NCI-H526 treated with DMSO at 0.1 percent for 48 hours (cell line): Measurements from ENCODE around the gene MKKS.
A peak's percentile ranks its signal among the peaks of the same experiment; 100 is the strongest.
"Not testable (repeated sequence)": the region's sequence is repeated elsewhere in the genome, so short reads cannot be mapped to it uniquely, and the experiment has no call there.

ENCODE experiments used
- DNase-seq: peaks from one replicate; lab custom pipeline; 2025; lab: John Stamatoyannopoulos, UW

The MKKS gene

GRCh38 chr20:10412591-10413408 is 21.2 kb downstream of the MKKS start:
- no peak for DNase-seq

- no peak for DNase-seq
Observed at GRCh38 chr20:10411673-10412072, 22.3 kb downstream of the MKKS start.

- no peak for DNase-seq
Observed at GRCh38 chr20:10408108-10408813, 25.8 kb downstream of the MKKS start.

- no peak for DNase-seq
Observed at GRCh38 chr20:10404959-10405530, 29.0 kb downstream of the MKKS start.

GRCh38 chr20:10404023-10404628 is 29.9 kb downstream of the MKKS start:
- peak; percentile 15 for DNase-seq

- DNase-seq = no peak
Observed at GRCh38 chr20:10402938-10403608, 30.9 kb downstream of the MKKS start.

GRCh38 chr20:10398834-10399369 is 35.1 kb downstream of the MKKS start:
- DNase-seq = no peak

GRCh38 chr20:10394752-10395151 is 39.3 kb downstream of the MKKS start:
- DNase-seq = not testable (repeated sequence)

GRCh38 chr20:10390709-10391108 is 43.3 kb downstream of the MKKS start:
- no peak for DNase-seq

- no peak for DNase-seq
Observed at GRCh38 chr20:10388597-10388996, 45.4 kb downstream of the MKKS start.

GRCh38 chr20:10387686-10388085 is 46.3 kb downstream of the MKKS start:
- DNase-seq = no peak

GRCh38 chr20:10385850-10386544 is 48.0 kb downstream of the MKKS start:
- DNase-seq = no peak

GRCh38 chr20:10381477-10381876 is 52.5 kb downstream of the MKKS start:
- no peak for DNase-seq

- DNase-seq = no peak
Observed at GRCh38 chr20:10379761-10380160, 54.3 kb downstream of the MKKS start.

- DNase-seq = no peak
Observed at GRCh38 chr20:10376270-10377075, 57.5 kb downstream of the MKKS start.

- DNase-seq = no peak
Observed at GRCh38 chr20:10375191-10375590, 58.8 kb downstream of the MKKS start.

- no peak for DNase-seq
Observed at GRCh38 chr20:10374036-10374435, 60.0 kb downstream of the MKKS start.

GRCh38 chr20:10371467-10371866 is 62.6 kb downstream of the MKKS start:
- DNase-seq = no peak

- DNase-seq = no peak
Observed at GRCh38 chr20:10370091-10370887, 63.7 kb downstream of the MKKS start.

- no peak for DNase-seq
Observed at GRCh38 chr20:10369723-10370090, 64.3 kb downstream of the MKKS start.
